Panc1 (cell line): ENCODE data around the gene VOPP1.
"Not testable (repeated sequence)": the region's sequence is repeated elsewhere in the genome, so short reads cannot be mapped to it uniquely, and the experiment has no call there.

Source experiments
- POLR2AphosphoS5 ChIP-seq: IDR thresholded peaks from 2 replicates; pipeline ENCODE4 v1.6.1; 2012; ENCODE audit warnings: mild to moderate bottlenecking, low read depth, low read length, moderate library complexity
- REST ChIP-seq, 2 experiments: IDR thresholded peaks; 2 replicates each; pipeline ENCODE4 v1.6.1; 2011 to 2012; ENCODE audit warnings: low read depth in 2 of 2, control low read depth in 1 of 2, low read length in 1 of 2, mild to moderate bottlenecking in 1 of 2, moderate library complexity in 1 of 2; ENCODE audit not compliant: insufficient read depth in 1 of 2
- TF ChIP-seq, protein P1 (sequence below): fragments of 450-650 bp; IDR thresholded peaks from 2 replicates; pipeline ENCODE4 v1.5.1; 2017; ENCODE audit warnings: mild to moderate bottlenecking

GRCh38 chr7:55609726-55610125 lies 37.4 kb upstream of the VOPP1 start:
- TF ChIP-seq, protein P1, sequence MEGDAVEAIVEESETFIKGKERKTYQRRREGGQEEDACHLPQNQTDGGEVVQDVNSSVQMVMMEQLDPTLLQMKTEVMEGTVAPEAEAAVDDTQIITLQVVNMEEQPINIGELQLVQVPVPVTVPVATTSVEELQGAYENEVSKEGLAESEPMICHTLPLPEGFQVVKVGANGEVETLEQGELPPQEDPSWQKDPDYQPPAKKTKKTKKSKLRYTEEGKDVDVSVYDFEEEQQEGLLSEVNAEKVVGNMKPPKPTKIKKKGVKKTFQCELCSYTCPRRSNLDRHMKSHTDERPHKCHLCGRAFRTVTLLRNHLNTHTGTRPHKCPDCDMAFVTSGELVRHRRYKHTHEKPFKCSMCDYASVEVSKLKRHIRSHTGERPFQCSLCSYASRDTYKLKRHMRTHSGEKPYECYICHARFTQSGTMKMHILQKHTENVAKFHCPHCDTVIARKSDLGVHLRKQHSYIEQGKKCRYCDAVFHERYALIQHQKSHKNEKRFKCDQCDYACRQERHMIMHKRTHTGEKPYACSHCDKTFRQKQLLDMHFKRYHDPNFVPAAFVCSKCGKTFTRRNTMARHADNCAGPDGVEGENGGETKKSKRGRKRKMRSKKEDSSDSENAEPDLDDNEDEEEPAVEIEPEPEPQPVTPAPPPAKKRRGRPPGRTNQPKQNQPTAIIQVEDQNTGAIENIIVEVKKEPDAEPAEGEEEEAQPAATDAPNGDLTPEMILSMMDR, result not testable (repeated sequence)
- not testable (repeated sequence) for TF ChIP-seq POLR2AphosphoS5; REST (IDR thresholded peaks at IDR 0.05; ENCODE audit: insufficient read depth in 1 of 2, low read depth in 2 of 2, low read length in 1 of 2)
